Measurements from ENCODE around the gene MUC2. TPM values are rescaled to one million over a fixed set of nuclear protein-coding genes. Genes with fewer than 3 reads are reported as not detected.

MUC2 gene
- total RNA-seq, 6 experiments from 2014 or later: 0.04 TPM; not detected in 5

DNA sequence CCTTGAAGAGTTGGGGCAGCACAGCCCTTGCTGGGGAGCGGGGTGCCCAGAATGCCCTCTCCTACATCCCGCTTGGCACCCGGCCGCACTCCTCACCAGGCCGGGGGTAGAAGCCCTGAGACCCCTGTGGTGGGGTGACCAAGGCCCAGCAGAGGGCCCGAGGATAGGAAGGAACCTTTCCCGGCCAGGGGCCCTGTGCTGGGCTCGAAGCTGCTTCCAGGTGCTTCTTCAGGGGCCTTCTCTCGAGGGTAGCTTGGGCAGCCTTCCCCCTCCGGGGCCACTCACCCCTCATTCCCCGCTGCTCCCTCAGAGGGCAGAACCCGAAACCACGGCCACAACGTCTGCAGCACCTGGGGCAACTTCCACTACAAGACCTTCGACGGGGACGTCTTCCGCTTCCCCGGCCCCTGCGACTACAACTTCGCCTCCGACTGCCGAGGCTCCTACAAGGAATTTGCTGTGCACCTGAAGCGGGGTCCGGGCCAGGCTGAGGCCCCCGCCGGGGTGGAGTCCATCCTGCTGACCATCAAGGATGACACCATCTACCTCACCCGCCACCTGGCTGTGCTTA, 752 bp downstream of the MUC2 start:
- no peak overlapping the region for H3K4me3 ChIP-seq
- DNase-seq (no peak), ATAC-seq (no peak)
- H3K27ac ChIP-seq: no peak overlapping the region
- no peak for TF ChIP-seq POLR2A (IDR thresholded peaks at IDR 0.05)
- TF ChIP-seq, protein P1, sequence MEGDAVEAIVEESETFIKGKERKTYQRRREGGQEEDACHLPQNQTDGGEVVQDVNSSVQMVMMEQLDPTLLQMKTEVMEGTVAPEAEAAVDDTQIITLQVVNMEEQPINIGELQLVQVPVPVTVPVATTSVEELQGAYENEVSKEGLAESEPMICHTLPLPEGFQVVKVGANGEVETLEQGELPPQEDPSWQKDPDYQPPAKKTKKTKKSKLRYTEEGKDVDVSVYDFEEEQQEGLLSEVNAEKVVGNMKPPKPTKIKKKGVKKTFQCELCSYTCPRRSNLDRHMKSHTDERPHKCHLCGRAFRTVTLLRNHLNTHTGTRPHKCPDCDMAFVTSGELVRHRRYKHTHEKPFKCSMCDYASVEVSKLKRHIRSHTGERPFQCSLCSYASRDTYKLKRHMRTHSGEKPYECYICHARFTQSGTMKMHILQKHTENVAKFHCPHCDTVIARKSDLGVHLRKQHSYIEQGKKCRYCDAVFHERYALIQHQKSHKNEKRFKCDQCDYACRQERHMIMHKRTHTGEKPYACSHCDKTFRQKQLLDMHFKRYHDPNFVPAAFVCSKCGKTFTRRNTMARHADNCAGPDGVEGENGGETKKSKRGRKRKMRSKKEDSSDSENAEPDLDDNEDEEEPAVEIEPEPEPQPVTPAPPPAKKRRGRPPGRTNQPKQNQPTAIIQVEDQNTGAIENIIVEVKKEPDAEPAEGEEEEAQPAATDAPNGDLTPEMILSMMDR (IDR thresholded peaks at IDR 0.05): no peak
- intact Hi-C loops (cut with DNase I): no loop called here
- WGBS (ENCODE audit: insufficient coverage, low coverage, low lambda C conversion rate, missing lambda C conversion rate): 85% methylated on average over 12 of the region's 28 CpGs
- no peaks in the 10 kb centered on the region for H3K27me3 ChIP-seq
- no peaks in the 10 kb centered on the region for H3K9me3 ChIP-seq
- H3K4me1 ChIP-seq: no peaks in the 10 kb centered on the region
- no peaks in the 10 kb centered on the region for H3K36me3 ChIP-seq

DNA sequence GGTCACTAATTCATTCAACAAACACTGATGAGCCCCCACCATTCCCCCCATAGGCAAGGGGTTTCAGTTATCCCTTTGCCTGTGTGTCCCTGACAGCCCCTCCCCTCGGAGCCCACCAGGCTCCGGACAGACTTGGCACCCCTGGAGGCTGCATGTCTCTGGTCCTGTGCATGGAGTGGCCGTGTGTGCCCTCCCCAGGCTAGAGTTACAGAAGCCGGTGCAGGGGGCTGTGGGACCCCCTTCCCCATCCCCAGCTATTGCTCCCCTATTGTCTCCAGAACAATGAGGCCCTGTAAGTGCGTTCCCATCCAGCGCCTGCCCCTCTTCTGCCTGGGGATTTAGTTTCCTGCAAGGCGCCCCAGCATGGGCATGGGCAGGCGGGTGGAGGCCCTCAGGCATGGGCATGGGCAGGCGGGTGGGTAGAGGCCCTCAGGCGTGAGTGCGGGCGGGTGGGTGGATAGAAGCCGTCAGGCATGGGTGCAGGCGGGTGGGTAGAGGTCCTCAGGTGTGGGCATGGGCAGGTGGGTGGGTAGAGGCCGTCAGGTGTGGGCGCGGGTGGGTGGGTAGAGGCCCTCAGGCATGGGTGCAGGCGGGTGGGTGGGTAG, 1.5 kb downstream of the MUC2 start:
- WGBS (ENCODE audit: insufficient coverage, low coverage, low lambda C conversion rate, missing lambda C conversion rate): 69% methylated on average over 9 of the region's 18 CpGs
- Histone ChIP-seq H3K4me3 (no peak overlapping the region), H3K36me3 (no peaks in the 10 kb centered on the region), H3K4me1 (no peaks in the 10 kb centered on the region), H3K27me3 (no peaks in the 10 kb centered on the region), H3K9me3 (no peaks in the 10 kb centered on the region), H3K27ac (no peak overlapping the region)
- ATAC-seq (no peak), DNase-seq (no peak)
- intact Hi-C loops (cut with DNase I): no loop called here
- TF ChIP-seq, protein P1 (IDR thresholded peaks at IDR 0.05): no peak
- no peak for TF ChIP-seq POLR2A (IDR thresholded peaks at IDR 0.05)

DNA sequence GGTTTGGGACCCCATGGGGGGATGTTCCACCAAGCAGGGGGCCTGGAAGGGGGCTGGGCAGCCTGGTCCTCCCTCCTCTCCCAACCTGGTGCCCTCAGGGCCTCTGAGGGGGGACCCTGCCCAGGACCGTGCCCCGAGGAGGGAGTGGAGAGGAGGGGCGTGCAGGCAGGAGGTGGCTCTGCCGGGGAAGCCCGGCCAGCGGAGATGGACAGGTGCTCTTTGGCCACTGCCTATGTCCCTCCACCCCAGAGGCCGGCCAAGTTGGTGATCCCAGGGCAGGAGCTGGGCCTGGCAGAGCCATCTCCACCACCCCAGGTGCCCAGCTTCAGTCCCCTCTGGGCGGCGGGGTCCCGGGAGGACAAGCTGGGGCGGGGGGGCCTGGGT, 2.4 kb downstream of the MUC2 start:
- ATAC-seq: no peak
- no peaks in the 10 kb centered on the region for H3K9me3 ChIP-seq
- intact Hi-C loops (cut with DNase I): no loop called here

DNA sequence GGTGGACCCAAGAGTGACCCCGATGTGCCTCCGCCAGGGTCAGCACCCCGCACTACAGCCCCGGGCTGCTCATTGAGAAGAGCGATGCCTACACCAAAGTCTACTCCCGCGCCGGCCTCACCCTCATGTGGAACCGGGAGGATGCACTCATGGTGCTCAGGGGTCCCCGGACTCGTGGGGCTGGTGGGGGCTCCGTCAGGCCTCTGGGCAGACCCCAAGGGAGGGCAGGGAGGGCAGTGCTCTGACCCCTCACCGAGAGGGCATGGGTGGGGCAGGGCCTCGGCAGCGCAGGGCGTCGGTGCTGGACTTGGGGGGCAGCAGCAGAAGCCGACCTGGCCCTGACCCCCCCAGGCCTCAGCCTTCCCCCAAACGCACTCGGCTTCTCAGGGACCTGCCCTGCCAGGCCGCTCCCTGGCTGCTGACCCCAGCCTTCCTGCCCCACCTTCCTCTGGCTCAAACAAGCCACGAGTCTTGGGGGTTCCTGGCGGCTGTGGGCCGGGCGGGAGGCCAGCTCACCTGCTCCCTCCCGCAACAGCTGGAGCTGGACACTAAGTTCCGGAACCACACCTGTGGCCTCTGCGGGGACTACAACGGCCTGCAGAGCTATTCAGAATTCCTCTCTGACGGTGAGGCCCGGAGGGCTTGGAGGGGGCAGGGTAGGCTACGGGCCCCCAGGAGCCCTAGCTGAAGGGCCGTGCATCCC, 2.9 kb downstream of the MUC2 start:
- H3K4me3 ChIP-seq: no peak overlapping the region
- no peak overlapping the region for H3K27ac ChIP-seq
- no peaks in the 10 kb centered on the region for H3K27me3 ChIP-seq
- ATAC-seq (no peak), DNase-seq (no peak)
- no peaks in the 10 kb centered on the region for H3K9me3 ChIP-seq
- 30% methylated on average over 2 of the region's 33 CpGs for WGBS (ENCODE audit: insufficient coverage, low coverage, low lambda C conversion rate, missing lambda C conversion rate)
- intact Hi-C loops (cut with DNase I): no loop called here
- no peaks in the 10 kb centered on the region for H3K36me3 ChIP-seq
- TF ChIP-seq POLR2A (IDR thresholded peaks at IDR 0.05): no peak
- TF ChIP-seq, protein P1 (IDR thresholded peaks at IDR 0.05): no peak
- no peaks in the 10 kb centered on the region for H3K4me1 ChIP-seq

More for the DNA sequence above, 2.4 kb downstream of the MUC2 start:
- no peaks in the 10 kb centered on the region for H3K36me3 ChIP-seq
- TF ChIP-seq, protein P1 (IDR thresholded peaks at IDR 0.05): no peak
- TF ChIP-seq POLR2A (IDR thresholded peaks at IDR 0.05): no peak
- no peak overlapping the region for H3K27ac ChIP-seq
- H3K4me1 ChIP-seq: no peaks in the 10 kb centered on the region
- H3K4me3 ChIP-seq: no peak overlapping the region
- H3K27me3 ChIP-seq: no peaks in the 10 kb centered on the region
- DNase-seq: no peak
- no CpG with 5 or more reads among the region's 11 CpGs for WGBS (ENCODE audit: insufficient coverage, low coverage, low lambda C conversion rate, missing lambda C conversion rate)
